ENCODE results near the gene RNF150. TPM values are rescaled to one million over a fixed set of nuclear protein-coding genes. Genes with fewer than 3 reads are reported as not detected.

RNF150 gene
- total RNA-seq, 1 donor from 2014 or later = under 0.01 TPM

GRCh38 chr4:141035920-141036319, 97.3 kb downstream of the RNF150 start:
- Histone ChIP-seq H3K27me3 (ENCODE audit: control insufficient read depth, insufficient read depth, low read length) (no peaks in the 10 kb centered on the region), H3K4me3 (ENCODE audit: low read depth, low read length) (no peak overlapping the region), H3K36me3 (ENCODE audit: control insufficient read depth, insufficient read depth, low read length) (no peaks in the 10 kb centered on the region)
- no peak for TF ChIP-seq CTCF (IDR thresholded peaks at IDR 0.05; ENCODE audit: insufficient read depth, low read length, severe bottlenecking)
- FAIRE-seq (no peak), DNase-seq (ENCODE audit: low read depth) (no peak)

GRCh38 chr4:141028024-141028529, 105.2 kb downstream of the RNF150 start:
- FAIRE-seq (no peak), DNase-seq (ENCODE audit: low read depth) (peak; percentile 16)
- no peak overlapping the region for H3K4me3 ChIP-seq (ENCODE audit: low read depth, low read length)
- TF ChIP-seq CTCF (IDR thresholded peaks at IDR 0.05; ENCODE audit: insufficient read depth, low read length, severe bottlenecking) = no peak
- H3K27me3 ChIP-seq (ENCODE audit: control insufficient read depth, insufficient read depth, low read length) = peaks cover 1% of the 10 kb centered on the region
- no peaks in the 10 kb centered on the region for H3K36me3 ChIP-seq (ENCODE audit: control insufficient read depth, insufficient read depth, low read length)

GRCh38 chr4:141027421-141027820, 105.8 kb downstream of the RNF150 start:
- no peak for TF ChIP-seq CTCF (IDR thresholded peaks at IDR 0.05; ENCODE audit: insufficient read depth, low read length, severe bottlenecking)
- Histone ChIP-seq H3K36me3 (ENCODE audit: control insufficient read depth, insufficient read depth, low read length) (no peaks in the 10 kb centered on the region), H3K4me3 (ENCODE audit: low read depth, low read length) (no peak overlapping the region), H3K27me3 (ENCODE audit: control insufficient read depth, insufficient read depth, low read length) (peaks cover 1% of the 10 kb centered on the region)
- FAIRE-seq (no peak), DNase-seq (ENCODE audit: low read depth) (peak; percentile 76)

GRCh38 chr4:141026900-141027299, 106.4 kb downstream of the RNF150 start:
- DNase-seq (ENCODE audit: low read depth) (no peak), FAIRE-seq (no peak)
- Histone ChIP-seq H3K27me3 (ENCODE audit: control insufficient read depth, insufficient read depth, low read length) (peaks cover 1% of the 10 kb centered on the region), H3K36me3 (ENCODE audit: control insufficient read depth, insufficient read depth, low read length) (no peaks in the 10 kb centered on the region), H3K4me3 (ENCODE audit: low read depth, low read length) (no peak overlapping the region)
- no peak for TF ChIP-seq CTCF (IDR thresholded peaks at IDR 0.05; ENCODE audit: insufficient read depth, low read length, severe bottlenecking)

GRCh38 chr4:141023051-141023450, 110.2 kb downstream of the RNF150 start:
- H3K27me3 ChIP-seq (ENCODE audit: control insufficient read depth, insufficient read depth, low read length) = peaks cover 4% of the 10 kb centered on the region
- FAIRE-seq (no peak), DNase-seq (ENCODE audit: low read depth) (no peak)
- H3K36me3 ChIP-seq (ENCODE audit: control insufficient read depth, insufficient read depth, low read length) = no peaks in the 10 kb centered on the region
- TF ChIP-seq CTCF (IDR thresholded peaks at IDR 0.05; ENCODE audit: insufficient read depth, low read length, severe bottlenecking) = no peak
- no peak overlapping the region for H3K4me3 ChIP-seq (ENCODE audit: low read depth, low read length)

- Histone ChIP-seq H3K36me3 (ENCODE audit: control insufficient read depth, insufficient read depth, low read length) (no peaks in the 10 kb centered on the region), H3K4me3 (ENCODE audit: low read depth, low read length) (no peak overlapping the region), H3K27me3 (ENCODE audit: control insufficient read depth, insufficient read depth, low read length) (peaks cover 4% of the 10 kb centered on the region)
- no peak for TF ChIP-seq CTCF (IDR thresholded peaks at IDR 0.05; ENCODE audit: insufficient read depth, low read length, severe bottlenecking)
- DNase-seq (ENCODE audit: low read depth) (no peak), FAIRE-seq (no peak)
Measured at GRCh38 chr4:141022111-141022695, 111.1 kb downstream of the RNF150 start.

Data from bronchial epithelial cell (primary cell).